Measurements from ENCODE around the gene LSM3.
"Not testable (repeated sequence)": the region's sequence is repeated elsewhere in the genome, so short reads cannot be mapped to it uniquely, and the experiment has no call there.

Gene LSM3

GRCh38 chr3:14221902-14222301, 43.3 kb downstream of the LSM3 start:
- FAIRE-seq (no peak), DNase-seq (ENCODE audit: low spot score) (no peak)

- DNase-seq (ENCODE audit: low spot score), result no peak
- no peak for FAIRE-seq
Measured at GRCh38 chr3:14222457-14222856, 43.8 kb downstream of the LSM3 start.

- DNase-seq (ENCODE audit: low spot score) (no peak), FAIRE-seq (no peak)
Measured at GRCh38 chr3:14222900-14223594, 44.4 kb downstream of the LSM3 start.

GRCh38 chr3:14223595-14223994, 45.0 kb downstream of the LSM3 start:
- FAIRE-seq (no peak), DNase-seq (ENCODE audit: low spot score) (no peak)

GRCh38 chr3:14224895-14225294, 46.3 kb downstream of the LSM3 start:
- no peak for DNase-seq (ENCODE audit: low spot score)
- FAIRE-seq, result no peak

GRCh38 chr3:14225421-14225820, 46.8 kb downstream of the LSM3 start:
- FAIRE-seq (no peak), DNase-seq (ENCODE audit: low spot score) (no peak)

- FAIRE-seq; DNase-seq (ENCODE audit: low spot score): not testable (repeated sequence)
Measured at GRCh38 chr3:14226351-14226750, 47.7 kb downstream of the LSM3 start.

GRCh38 chr3:14227856-14228255, 49.2 kb downstream of the LSM3 start:
- DNase-seq (ENCODE audit: low spot score), result no peak
- no peak for FAIRE-seq

GRCh38 chr3:14228681-14229470, 50.3 kb downstream of the LSM3 start:
- no peak for FAIRE-seq
- no peak for DNase-seq (ENCODE audit: low spot score)

GRCh38 chr3:14229695-14230094, 51.1 kb downstream of the LSM3 start:
- DNase-seq (ENCODE audit: low spot score); FAIRE-seq: not testable (repeated sequence)

- FAIRE-seq (no peak), DNase-seq (ENCODE audit: low spot score) (no peak)
Measured at GRCh38 chr3:14230729-14231128, 52.1 kb downstream of the LSM3 start.

GRCh38 chr3:14231145-14231990, 52.8 kb downstream of the LSM3 start:
- FAIRE-seq (no peak), DNase-seq (ENCODE audit: low spot score) (no peak)

- no peak for FAIRE-seq
- DNase-seq (ENCODE audit: low spot score), result no peak
Measured at GRCh38 chr3:14231998-14232501, 53.4 kb downstream of the LSM3 start.

- no peak for FAIRE-seq
- DNase-seq (ENCODE audit: low spot score), result no peak
Measured at GRCh38 chr3:14234251-14235002, 55.8 kb downstream of the LSM3 start.

GRCh38 chr3:14235003-14235911, 56.6 kb downstream of the LSM3 start:
- DNase-seq (ENCODE audit: low spot score), result no peak
- FAIRE-seq, result no peak

GRCh38 chr3:14235912-14236295, 57.3 kb downstream of the LSM3 start:
- no peak for FAIRE-seq

GRCh38 chr3:14236902-14237301, 58.3 kb downstream of the LSM3 start:
- no peak for FAIRE-seq
- DNase-seq (ENCODE audit: low spot score), result no peak

More at GRCh38 chr3:14235912-14236295, 57.3 kb downstream of the LSM3 start:
- no peak for DNase-seq (ENCODE audit: low spot score)

- FAIRE-seq, result no peak
Measured at GRCh38 chr3:14237457-14237856, 58.8 kb downstream of the LSM3 start.

GRCh38 chr3:14238356-14238755, 59.7 kb downstream of the LSM3 start:
- FAIRE-seq (no peak), DNase-seq (ENCODE audit: low spot score) (no peak)

More at GRCh38 chr3:14237457-14237856, 58.8 kb downstream of the LSM3 start:
- no peak for DNase-seq (ENCODE audit: low spot score)

- no peak for FAIRE-seq
Measured at GRCh38 chr3:14238930-14239329, 60.3 kb downstream of the LSM3 start.

More at GRCh38 chr3:14238930-14239329, 60.3 kb downstream of the LSM3 start:
- DNase-seq (ENCODE audit: low spot score), result no peak
